Stimulated activated memory B cell treated with anti-CD40 and anti-IgM and Interleukin-4, amounts not matched to agents 10 μg/mL and 1 μg/mL and 100 μg/mL, for 72 hours (primary cell): ENCODE data around the gene LRCH1.

Experiments used
- ATAC-seq: fragments of 150-1000 bp; cut with Tn5 transposase; 2 replicates; pipeline ENCODE4 v1.10.0; 2021
- H3K27ac Mint-ChIP-seq: one replicate; pipeline ENCODE4 v1.8.0; 2022; ENCODE audit warnings: mild to moderate bottlenecking, mixed read lengths
- H3K27me3 Mint-ChIP-seq: one replicate; pipeline ENCODE4 v1.8.0; 2022; ENCODE audit warnings: mixed read lengths
- H3K36me3 Mint-ChIP-seq: one replicate; pipeline ENCODE4 v1.8.0; 2022; ENCODE audit warnings: mixed read lengths
- H3K4me1 Mint-ChIP-seq: one replicate; pipeline ENCODE4 v1.8.0; 2022; ENCODE audit warnings: mixed read lengths
- H3K4me3 Mint-ChIP-seq: one replicate; pipeline ENCODE4 v1.8.0; 2022; ENCODE audit warnings: mild to moderate bottlenecking, moderate library complexity, mixed read lengths
- H3K9me3 Mint-ChIP-seq: one replicate; pipeline ENCODE4 v1.8.0; 2022; ENCODE audit warnings: mixed read lengths

The LRCH1 gene

DNA sequence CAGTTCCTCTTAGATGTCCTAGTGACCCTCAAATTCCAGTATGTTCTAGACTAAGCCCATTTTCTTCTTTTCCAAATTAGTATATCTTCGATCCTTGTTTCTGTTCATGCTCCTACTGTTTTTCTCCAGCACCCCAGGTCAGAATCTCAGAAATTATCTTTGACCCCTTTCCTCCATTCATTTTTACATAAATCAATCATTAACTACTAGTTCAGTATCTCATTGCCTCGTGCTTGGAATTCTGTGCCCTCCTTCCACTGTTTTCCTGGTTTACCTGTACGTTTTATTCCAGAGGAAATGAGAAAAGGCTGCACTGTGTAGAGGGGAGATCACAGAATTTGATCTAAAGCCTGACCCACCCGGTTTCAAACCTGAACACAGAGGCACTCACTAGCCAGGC lies 107.9 kb downstream of the LRCH1 start:
- peaks cover 50% of the 10 kb centered on the region for H3K4me1 Mint-ChIP-seq
- no peak for ATAC-seq
- H3K9me3 Mint-ChIP-seq, result peaks cover 3% of the 10 kb centered on the region
- peak overlapping the region; percentile 17 for H3K27ac Mint-ChIP-seq
- H3K36me3 Mint-ChIP-seq, result peaks cover 12% of the 10 kb centered on the region
- no peak overlapping the region for H3K4me3 Mint-ChIP-seq
- no peaks in the 10 kb centered on the region for H3K27me3 Mint-ChIP-seq

DNA sequence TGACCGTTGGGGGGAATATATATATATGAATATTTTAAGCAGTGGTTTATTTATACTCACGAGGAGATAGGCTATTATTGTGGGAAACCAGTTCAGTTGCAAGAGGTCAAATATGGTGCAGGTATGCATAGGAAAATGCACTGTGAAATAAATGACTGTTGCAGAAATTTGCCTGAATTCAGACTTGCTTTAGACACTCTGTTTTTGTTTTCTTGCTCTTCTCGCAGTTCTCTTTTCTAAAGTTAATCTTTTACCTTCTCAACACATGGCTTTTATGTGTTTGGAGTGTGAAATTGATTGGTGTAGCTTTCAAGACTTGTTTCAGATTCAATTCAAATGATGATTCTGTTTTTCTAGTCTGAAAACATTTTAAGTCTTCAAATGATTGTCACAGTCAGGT lies 109.7 kb downstream of the LRCH1 start:
- ATAC-seq, result no peak
- H3K4me3 Mint-ChIP-seq, result no peak overlapping the region
- peak overlapping the region; percentile 62 for H3K27ac Mint-ChIP-seq
- no peaks in the 10 kb centered on the region for H3K27me3 Mint-ChIP-seq
- peaks cover 12% of the 10 kb centered on the region for H3K36me3 Mint-ChIP-seq
- peaks cover 3% of the 10 kb centered on the region for H3K9me3 Mint-ChIP-seq
- peaks cover 56% of the 10 kb centered on the region for H3K4me1 Mint-ChIP-seq

DNA sequence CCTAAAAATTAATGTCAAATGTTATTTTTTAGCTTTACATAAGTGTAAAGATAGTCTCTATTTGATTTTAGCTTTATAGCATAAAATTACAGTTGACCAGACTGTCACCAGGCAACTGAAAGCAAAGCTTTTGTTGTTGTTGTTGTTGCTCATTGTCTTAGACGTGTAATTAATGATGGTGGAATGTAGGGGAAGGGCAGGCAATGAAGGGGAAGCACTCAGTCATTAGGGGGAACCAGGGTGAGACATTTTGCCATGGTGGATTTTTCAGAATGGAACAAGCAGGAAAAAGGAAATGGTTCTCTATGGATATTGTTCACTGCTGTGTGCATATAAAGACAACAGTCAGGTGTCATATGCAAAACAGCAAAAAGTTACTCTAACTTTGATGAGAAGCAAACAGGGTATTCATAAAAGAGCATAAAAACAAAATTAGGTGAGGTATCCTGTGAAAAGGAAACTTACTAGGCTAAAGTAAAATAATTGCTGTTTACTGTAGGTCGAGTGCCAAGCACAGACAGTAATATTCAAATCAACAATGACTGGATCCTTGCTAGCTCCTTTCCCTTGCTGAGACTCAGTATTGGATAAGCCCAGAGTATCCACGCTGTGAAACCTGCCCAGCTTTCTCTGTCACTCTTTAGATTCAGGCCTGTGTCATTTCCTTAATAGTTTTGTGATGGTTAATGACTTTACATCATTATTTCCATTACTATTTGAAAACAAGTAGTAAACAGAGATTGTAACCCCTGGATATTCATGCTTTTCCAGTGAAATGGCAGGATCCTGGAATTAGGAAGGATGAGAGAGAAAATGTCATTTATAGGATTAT lies 110.5 kb downstream of the LRCH1 start:
- Mint-ChIP-seq H3K36me3 (peaks cover 12% of the 10 kb centered on the region), H3K27me3 (no peaks in the 10 kb centered on the region), H3K9me3 (peaks cover 3% of the 10 kb centered on the region), H3K4me3 (no peak overlapping the region), H3K27ac (peak overlapping the region; percentile 62), H3K4me1 (peaks cover 59% of the 10 kb centered on the region)
- no peak for ATAC-seq

DNA sequence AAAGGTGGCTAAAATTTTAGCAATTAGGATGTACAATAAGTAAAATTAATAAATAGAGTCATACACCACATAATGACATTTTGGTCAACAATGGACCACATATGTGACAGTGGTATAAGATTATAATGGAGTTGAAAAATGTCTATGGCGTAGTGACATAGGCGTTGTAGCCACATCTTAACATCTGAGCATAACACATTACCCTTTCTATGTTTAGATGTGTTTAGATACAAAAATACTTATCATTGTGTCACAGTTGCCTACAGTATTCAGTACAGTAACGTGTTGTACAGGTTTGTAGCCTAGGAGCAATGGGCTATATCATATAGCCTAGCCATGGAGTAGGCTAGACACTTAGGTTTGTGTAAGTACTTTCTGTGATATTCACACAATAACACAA lies 111.2 kb downstream of the LRCH1 start:
- Mint-ChIP-seq H3K9me3 (peaks cover 3% of the 10 kb centered on the region), H3K4me3 (no peak overlapping the region), H3K27me3 (no peaks in the 10 kb centered on the region), H3K27ac (peak overlapping the region; percentile 62), H3K36me3 (peaks cover 12% of the 10 kb centered on the region), H3K4me1 (peaks cover 67% of the 10 kb centered on the region)
- no peak for ATAC-seq

DNA sequence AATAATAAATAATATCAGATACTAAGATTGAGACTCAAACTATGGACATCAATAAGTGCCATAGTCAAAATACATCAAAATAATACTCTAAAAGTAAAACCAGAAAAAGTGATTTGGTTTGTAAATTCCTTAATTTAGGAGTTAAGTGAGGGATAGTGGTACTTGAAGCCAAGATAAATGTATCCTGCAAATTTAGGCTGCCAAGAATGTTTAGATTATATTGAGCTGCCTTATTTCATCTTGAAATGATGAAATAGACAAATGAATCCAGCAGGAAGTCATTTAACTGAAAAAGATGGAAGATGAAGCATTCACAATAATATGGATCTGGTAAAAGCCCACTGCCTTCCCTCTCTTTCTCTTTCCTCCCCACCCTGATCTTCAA lies 112.3 kb downstream of the LRCH1 start:
- Mint-ChIP-seq H3K27me3 (no peaks in the 10 kb centered on the region), H3K9me3 (peaks cover 3% of the 10 kb centered on the region), H3K4me3 (no peak overlapping the region), H3K4me1 (peaks cover 70% of the 10 kb centered on the region), H3K36me3 (peaks cover 12% of the 10 kb centered on the region), H3K27ac (peak overlapping the region; percentile 65)
- no peak for ATAC-seq

DNA sequence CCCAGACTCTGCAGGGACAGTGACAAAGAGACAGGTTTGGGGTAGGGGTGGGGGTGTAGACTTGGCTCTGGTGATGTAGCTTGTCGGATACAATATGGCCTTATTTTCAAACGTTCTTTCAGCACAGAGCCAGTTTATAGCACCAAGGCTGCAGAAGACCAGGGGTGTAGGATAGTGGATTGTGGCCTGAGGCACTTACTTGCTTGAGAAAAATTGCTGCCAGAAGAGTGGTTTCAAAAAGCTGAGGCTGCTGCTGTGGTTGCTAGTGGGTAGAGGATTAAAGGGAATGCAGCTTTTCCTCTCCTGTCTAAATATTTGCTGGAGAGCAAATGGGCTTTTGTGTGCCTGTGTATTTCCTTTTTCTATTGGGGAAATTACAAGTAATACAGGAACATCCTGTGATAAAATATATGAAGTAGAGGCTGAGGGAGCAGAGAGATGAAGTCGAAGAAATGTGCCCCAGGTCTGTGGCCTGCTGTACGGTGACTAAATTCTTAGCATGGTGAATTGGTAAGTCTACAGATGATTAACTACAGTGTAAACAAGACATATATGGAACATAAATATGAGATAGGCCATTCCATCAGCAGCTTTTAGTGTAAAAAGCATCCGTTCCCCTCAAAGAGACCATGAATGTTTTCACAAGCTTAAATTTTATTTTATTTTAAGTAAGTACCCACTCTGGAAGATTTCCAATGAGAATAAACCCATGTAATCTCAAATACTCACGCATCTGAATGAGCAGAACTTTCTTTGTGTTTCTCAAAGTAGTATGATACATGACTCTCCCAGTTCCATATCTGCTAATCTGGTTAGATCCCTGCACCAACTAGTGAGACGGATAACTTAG lies 112.9 kb downstream of the LRCH1 start:
- H3K4me1 Mint-ChIP-seq, result peaks cover 64% of the 10 kb centered on the region
- H3K27ac Mint-ChIP-seq, result peak overlapping the region; percentile 65
- H3K4me3 Mint-ChIP-seq, result no peak overlapping the region
- no peak for ATAC-seq
- H3K36me3 Mint-ChIP-seq, result peaks cover 9% of the 10 kb centered on the region
- H3K9me3 Mint-ChIP-seq, result no peaks in the 10 kb centered on the region
- H3K27me3 Mint-ChIP-seq, result no peaks in the 10 kb centered on the region

DNA sequence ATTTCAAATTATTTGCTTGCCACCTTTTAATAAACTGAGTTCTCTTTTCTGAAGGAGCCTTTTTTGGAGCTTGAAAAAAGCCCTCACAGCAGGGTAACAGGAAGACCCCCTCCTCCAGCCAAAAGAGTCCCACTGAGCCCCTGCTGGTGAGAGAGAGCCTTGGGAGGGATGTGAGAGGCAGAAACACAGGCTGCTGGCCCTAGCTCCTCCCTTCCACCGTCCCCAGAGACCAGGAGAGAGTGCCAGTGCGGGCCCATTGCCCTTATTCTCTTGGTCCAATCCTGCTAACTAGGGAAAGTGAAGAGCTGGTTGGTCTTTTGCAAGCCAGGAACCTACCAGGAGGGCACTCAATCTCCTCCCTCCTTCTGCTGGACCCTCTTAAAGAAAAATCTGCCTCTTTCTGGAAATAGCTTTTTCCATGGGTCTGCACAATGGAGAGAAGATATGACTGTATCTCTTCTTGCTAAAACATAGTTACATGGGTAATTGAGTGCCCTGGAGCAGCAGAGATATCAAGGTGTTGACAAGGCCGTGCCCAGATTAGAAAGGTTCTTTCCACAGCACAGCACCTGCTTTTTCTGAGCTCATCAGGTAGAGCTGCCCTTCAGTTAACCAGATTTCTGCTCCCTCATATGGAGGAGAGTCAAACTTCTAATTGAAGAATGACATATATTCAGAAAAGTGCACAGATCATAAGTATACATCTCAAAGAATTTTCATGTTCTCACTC lies 113.9 kb downstream of the LRCH1 start:
- H3K36me3 Mint-ChIP-seq, result peaks cover 11% of the 10 kb centered on the region
- peaks cover 59% of the 10 kb centered on the region for H3K4me1 Mint-ChIP-seq
- no peaks in the 10 kb centered on the region for H3K27me3 Mint-ChIP-seq
- peak; percentile 69 for ATAC-seq
- H3K9me3 Mint-ChIP-seq, result no peaks in the 10 kb centered on the region
- peak overlapping the region; percentile 65 for H3K4me3 Mint-ChIP-seq
- H3K27ac Mint-ChIP-seq, result peak overlapping the region; percentile 65

DNA sequence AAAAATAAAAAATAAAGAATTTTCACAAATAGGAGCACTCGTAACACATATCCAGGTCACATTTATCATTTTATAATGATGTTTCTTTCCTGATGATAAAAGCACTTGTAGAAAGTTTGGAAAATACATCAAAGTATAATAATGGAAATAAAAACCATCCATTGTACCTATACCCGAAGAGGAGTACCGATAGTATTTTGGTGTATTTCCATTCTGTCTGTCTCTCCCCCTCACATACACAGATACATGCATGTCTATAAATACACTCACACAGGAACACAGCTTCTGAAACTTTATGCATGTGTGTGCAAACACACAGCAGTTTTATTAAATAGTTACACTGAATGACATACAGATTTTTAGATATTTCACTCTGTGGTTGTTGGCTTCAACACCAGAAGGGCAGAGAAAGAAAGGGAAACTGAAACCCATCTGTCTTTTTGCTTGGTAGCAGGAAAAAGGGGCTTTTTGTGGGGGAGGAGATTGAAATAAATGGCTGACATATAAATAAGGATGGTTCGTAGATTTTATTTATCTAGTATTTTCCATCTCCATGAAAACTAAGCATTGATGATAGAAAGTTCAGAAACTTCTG lies 114.8 kb downstream of the LRCH1 start:
- peak overlapping the region; percentile 65 for H3K27ac Mint-ChIP-seq
- H3K36me3 Mint-ChIP-seq, result peaks cover 18% of the 10 kb centered on the region
- H3K27me3 Mint-ChIP-seq, result no peaks in the 10 kb centered on the region
- peak overlapping the region; percentile 68 for H3K4me3 Mint-ChIP-seq
- no peaks in the 10 kb centered on the region for H3K9me3 Mint-ChIP-seq
- H3K4me1 Mint-ChIP-seq, result peaks cover 50% of the 10 kb centered on the region
- peak; percentile 74 for ATAC-seq

DNA sequence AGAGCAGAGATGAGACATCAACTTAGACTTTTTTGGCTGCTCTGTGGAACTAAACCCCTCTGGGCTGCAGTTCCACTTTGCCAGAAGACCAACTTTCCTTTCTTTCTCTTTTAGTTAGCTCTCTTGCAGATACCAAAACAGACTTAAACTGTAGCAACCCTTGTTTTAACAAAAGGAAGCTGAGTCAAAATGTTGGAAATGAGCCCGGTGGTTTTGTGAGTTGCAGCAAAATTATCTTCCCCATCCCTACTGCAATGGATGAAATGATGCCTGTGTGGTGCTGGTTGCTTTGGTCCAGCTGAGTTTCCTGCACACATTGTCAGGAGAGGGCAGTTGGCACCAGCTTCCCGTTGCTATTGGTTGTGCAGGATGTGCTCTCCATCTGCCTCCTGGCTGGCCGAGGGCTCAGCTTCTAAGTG lies 115.3 kb downstream of the LRCH1 start:
- ATAC-seq, result peak; percentile 10
- Mint-ChIP-seq H3K4me1 (peaks cover 44% of the 10 kb centered on the region), H3K4me3 (peak overlapping the region; percentile 68), H3K27ac (peak overlapping the region; percentile 65), H3K36me3 (peaks cover 18% of the 10 kb centered on the region), H3K9me3 (no peaks in the 10 kb centered on the region), H3K27me3 (no peaks in the 10 kb centered on the region)

DNA sequence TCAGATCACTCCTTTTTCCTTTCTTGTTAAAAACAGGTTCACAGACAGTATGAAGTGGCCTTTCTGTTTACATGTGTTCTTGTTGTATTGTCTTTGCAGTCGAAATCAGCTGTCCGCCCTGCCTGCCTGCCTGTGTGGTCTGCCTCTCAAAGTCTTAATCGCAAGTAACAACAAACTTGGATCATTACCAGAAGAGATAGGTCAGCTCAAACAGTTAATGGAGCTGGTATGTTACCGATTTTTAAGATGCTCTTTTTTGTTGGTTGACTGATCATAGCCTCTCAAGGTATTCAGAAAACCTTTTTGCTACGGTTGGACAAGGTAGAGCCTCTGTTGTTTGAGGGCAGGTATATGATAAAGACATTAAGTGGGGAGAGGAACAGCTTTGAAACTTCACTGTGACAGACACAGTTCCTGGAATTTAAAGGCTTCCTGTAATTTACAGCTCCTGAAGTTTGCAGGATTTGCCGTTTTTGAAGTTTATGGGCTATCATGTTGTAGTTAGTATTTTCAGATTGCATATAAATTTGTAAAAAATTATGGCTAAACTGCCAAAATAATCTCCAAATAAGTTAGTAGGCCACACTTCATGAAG lies 116.1 kb downstream of the LRCH1 start:
- Mint-ChIP-seq H3K27me3 (no peaks in the 10 kb centered on the region), H3K36me3 (peaks cover 18% of the 10 kb centered on the region), H3K27ac (peak overlapping the region; percentile 65), H3K4me3 (peak overlapping the region; percentile 36), H3K9me3 (no peaks in the 10 kb centered on the region), H3K4me1 (peaks cover 38% of the 10 kb centered on the region)
- no peak for ATAC-seq

DNA sequence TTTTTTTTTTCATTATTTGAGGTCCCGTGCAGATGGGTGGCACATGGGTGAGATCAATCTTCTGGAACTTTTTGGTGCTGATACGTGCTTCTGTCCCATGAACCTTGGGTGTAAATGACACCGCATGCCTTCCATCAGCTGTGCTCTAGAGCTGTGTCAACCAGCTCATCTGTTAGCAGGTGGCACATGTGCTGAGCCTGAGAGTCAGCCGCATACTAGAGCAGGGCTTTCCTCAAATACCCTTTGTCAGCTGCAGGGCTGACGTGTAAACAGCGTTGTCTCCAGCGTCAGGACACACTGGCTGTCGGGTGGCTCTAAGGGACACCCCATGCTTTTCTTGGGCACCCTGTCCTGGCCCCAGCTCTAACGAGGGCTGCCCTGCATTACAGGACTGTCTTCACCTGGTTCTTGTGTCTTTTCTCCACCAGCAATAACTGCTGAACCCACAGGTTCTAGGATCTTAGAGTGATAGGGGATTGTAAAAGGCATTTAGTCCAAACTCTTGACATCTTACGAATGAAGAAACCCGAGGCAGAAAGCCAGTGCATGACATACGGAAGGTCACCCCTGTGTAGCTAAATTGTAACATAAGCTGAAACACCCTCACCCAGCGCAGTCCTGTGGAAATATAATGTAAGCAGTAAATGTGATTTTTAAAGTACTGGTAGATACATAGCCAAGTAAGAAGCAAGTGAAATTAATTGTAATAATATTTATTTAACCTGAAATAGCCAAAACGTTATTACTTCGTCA lies 119.5 kb downstream of the LRCH1 start:
- H3K27me3 Mint-ChIP-seq, result no peaks in the 10 kb centered on the region
- H3K36me3 Mint-ChIP-seq, result peaks cover 18% of the 10 kb centered on the region
- H3K27ac Mint-ChIP-seq, result no peak overlapping the region
- H3K4me1 Mint-ChIP-seq, result peaks cover 28% of the 10 kb centered on the region
- no peak overlapping the region for H3K4me3 Mint-ChIP-seq
- no peak for ATAC-seq
- H3K9me3 Mint-ChIP-seq, result no peaks in the 10 kb centered on the region

DNA sequence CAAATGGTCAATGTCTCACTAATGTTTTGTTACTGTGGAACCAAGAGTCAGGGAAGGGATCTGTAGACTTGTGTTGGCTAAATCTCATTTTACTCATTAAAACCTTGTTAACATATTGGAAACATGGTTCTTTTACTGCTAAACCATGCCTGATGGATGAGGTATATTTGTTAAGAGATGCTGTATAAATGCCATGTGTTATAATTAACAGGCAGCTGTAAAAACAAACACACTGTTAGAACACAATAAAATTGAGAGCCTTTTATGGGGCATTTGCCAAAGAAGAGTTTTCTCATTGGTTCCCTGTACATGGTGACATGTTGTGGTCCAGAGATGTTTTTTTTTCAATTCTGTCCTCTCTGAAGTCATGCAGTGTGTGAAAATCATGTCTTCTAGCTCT lies 122.0 kb downstream of the LRCH1 start:
- Mint-ChIP-seq H3K27me3 (no peaks in the 10 kb centered on the region), H3K4me3 (no peak overlapping the region), H3K4me1 (peaks cover 13% of the 10 kb centered on the region), H3K9me3 (no peaks in the 10 kb centered on the region), H3K36me3 (peaks cover 18% of the 10 kb centered on the region), H3K27ac (no peak overlapping the region)
- ATAC-seq, result no peak

DNA sequence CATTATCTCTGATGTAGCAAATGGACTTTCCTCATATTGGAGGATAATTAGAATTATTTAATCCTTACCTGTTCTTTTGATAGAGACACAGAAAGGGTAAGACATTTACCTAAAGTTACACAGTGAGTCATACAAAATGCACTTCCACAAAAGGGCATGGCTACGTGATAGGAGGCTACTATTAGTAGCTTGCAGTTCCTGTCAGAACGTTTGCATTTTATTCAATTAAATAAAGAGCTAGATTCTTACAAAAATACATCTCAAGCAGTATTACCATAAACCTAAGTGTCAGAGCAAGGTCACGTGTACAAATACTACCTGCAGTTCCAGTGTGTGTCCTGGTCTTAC lies 123.4 kb downstream of the LRCH1 start:
- H3K27me3 Mint-ChIP-seq, result no peaks in the 10 kb centered on the region
- no peaks in the 10 kb centered on the region for H3K9me3 Mint-ChIP-seq
- H3K36me3 Mint-ChIP-seq, result peaks cover 10% of the 10 kb centered on the region
- H3K4me1 Mint-ChIP-seq, result peaks cover 13% of the 10 kb centered on the region
- no peak overlapping the region for H3K27ac Mint-ChIP-seq
- H3K4me3 Mint-ChIP-seq, result no peak overlapping the region
- ATAC-seq, result no peak
